Thoracic aorta (tissue), 2 donors: ENCODE measurements around the gene INPP5J. TPM values are rescaled to one million over a fixed set of nuclear protein-coding genes. Genes with fewer than 3 reads are reported as not detected.
"Not testable (repeated sequence)": the region's sequence is repeated elsewhere in the genome, so short reads cannot be mapped to it uniquely, and the experiment has no call there.

Source experiments
- ATAC-seq: fragments of 150-250 bp; one replicate; pipeline ENCODE4 v1.8.0; 2017; ENCODE audit warnings: low read depth; ENCODE audit not compliant: insufficient number of reproducible peaks, low FRiP score
- DNase-seq: peaks from one replicate; pipeline ENCODE4 v3.0.0-alpha.2; 2020; ENCODE audit warnings: low spot score
- H3K27ac ChIP-seq, 2 donors: fragments of 200-600 bp; sonication (generic); 1 replicate in 1 of 2; 2 replicates in 1 of 2; pipeline ENCODE4 v1.5.1; 2016; ENCODE audit warnings: mild to moderate bottlenecking in 2 of 2, moderate library complexity in 2 of 2
- H3K27me3 ChIP-seq: fragments of 200-600 bp; sonication (generic); replicated peaks from 2 replicates; pipeline ENCODE4 v1.6.0; 2016; ENCODE audit warnings: mild to moderate bottlenecking; ENCODE audit not compliant: insufficient read depth
- H3K36me3 ChIP-seq: fragments of 200-600 bp; sonication (generic); one replicate; pipeline ENCODE4 v1.5.1; 2016
- H3K4me1 ChIP-seq, 2 donors: fragments of 200-600 bp; sonication (generic); 1 replicate in 1 of 2; 2 replicates in 1 of 2; pipeline versions ENCODE4 v1.5.1 to v1.6.0; 2016; ENCODE audit warnings: low read depth in 2 of 2, mild to moderate bottlenecking in 1 of 2; ENCODE audit not compliant: control insufficient read depth in 1 of 2
- H3K4me3 ChIP-seq: fragments of 200-600 bp; sonication (generic); 2 replicates; pipeline ENCODE4 v1.5.1; 2016; ENCODE audit warnings: mild to moderate bottlenecking
- H3K9me3 ChIP-seq: fragments of 200-600 bp; sonication (generic); 2 replicates; pipeline ENCODE4 v1.5.1; 2016
- CTCF ChIP-seq: fragments of 200-600 bp; sonication (generic); IDR thresholded peaks from one replicate; pipeline ENCODE4 v1.5.1; 2019; ENCODE audit warnings: antibody characterized with exemption
- total RNA-seq, 2 donors: library from RNA; depleted of rRNA; stranded (reverse); fragments of >200 nt; gene quantifications; one replicate each; pipeline versions ENCODE4 v1.1.0 to v1.2.3, GENCODE V29; 2016

INPP5J gene
- total RNA-seq = 1 to 10 TPM; 2.3 to 4.1 TPM

DNA sequence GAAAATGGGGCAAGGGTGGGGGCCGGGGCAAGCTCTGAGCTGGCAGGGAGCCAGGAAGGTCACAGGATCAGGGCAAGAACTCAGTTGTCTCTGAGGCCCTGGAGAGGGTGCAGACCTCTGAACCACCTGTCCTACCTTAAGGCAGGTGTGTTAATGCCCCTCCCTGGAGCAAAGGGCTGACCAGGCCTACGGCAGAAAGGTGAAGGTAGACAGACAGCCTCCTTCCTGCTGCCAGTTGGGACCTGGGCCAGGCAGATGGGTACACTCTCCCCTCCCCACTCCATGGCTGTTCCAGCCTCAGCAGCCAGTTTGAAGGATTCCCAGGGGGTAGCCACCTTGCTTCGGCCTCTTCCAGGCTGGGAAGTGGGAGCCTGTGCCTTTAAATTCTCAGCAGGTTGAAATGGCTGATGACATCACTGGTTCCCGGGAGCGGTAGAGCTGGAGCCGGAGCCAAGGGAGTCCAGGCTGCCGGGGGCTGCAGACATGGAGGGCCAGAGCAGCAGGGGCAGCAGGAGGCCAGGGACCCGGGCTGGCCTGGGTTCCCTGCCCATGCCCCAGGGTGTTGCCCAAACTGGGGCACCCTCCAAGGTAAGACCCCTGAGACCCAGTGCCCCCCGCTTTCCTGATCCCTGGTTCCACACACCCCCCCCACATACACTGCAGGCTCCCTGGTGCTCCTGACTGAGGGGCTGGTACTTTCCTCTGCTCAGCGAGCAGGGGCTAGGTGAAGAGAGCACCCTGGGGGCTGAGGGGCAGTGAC, at the start of gene INPP5J:
Gene INPP5J, plus strand, starts transcription at position 435 of the 760 bp plus-strand sequence. Its CDS starts 49 bp downstream, at position 484.
- ATAC-seq (no peak), DNase-seq (no peak)
- Histone ChIP-seq H3K4me1 (peaks cover 11 to 19% of the 10 kb centered on the region in 2 donors), H3K36me3 (no peaks in the 10 kb centered on the region), H3K27ac (peak within 1 kb of the TSS in 1 of 2 donors; percentile 14), H3K4me3 (peak within 1 kb of the TSS; percentile 71), H3K9me3 (no peaks in the 10 kb centered on the region), H3K27me3 (no peaks in the 10 kb centered on the region)
- no peak for TF ChIP-seq CTCF

- not testable (repeated sequence) for H3K27ac ChIP-seq, H3K27me3 ChIP-seq, H3K4me3 ChIP-seq, H3K36me3 ChIP-seq, ATAC-seq, H3K9me3 ChIP-seq, DNase-seq
- peaks cover 3 to 20% of the 10 kb centered on the region in 2 donors for H3K4me1 ChIP-seq
Observed at GRCh38 chr22:31073125-31073524, 49.6 kb upstream of the INPP5J start.

GRCh38 chr22:31073545-31074145, 49.1 kb upstream of the INPP5J start:
- DNase-seq, H3K9me3 ChIP-seq, H3K27me3 ChIP-seq, ATAC-seq, H3K36me3 ChIP-seq, H3K4me3 ChIP-seq: not testable (repeated sequence)
- H3K4me1 ChIP-seq = peaks cover 3 to 20% of the 10 kb centered on the region in 2 donors
- peak overlapping the region in 1 of 2 donors; percentile 21 for H3K27ac ChIP-seq

DNA sequence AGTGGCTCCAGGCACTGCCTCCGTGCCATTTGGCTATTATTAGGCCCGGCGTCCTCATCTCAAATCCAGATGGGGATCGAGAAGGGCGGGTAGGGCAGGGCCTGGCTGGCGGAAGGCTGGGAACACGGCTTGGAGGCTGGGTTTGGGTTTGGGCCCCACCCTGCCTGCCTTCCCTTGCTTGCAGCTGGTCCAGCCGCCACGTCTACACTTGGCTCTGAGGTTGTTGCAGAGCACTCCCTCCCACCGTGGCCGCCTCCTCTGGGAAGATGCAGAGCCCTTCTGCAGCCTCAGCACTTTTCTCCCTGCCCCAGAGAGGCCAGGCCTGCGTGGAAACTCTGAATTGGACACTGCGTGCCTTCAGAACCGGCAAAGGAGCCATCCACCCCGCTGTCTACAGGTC, 46.8 kb upstream of the INPP5J start:
- H3K9me3 ChIP-seq = no peaks in the 10 kb centered on the region
- H3K4me3 ChIP-seq = peak overlapping the region; percentile 32
- ATAC-seq (peak; percentile 74), DNase-seq (peak; percentile 67)
- H3K27me3 ChIP-seq = no peaks in the 10 kb centered on the region
- H3K36me3 ChIP-seq = no peaks in the 10 kb centered on the region
- TF ChIP-seq CTCF = no peak
- peak overlapping the region; percentile 87 to 93 for H3K27ac ChIP-seq
- peaks cover 3 to 27% of the 10 kb centered on the region in 2 donors for H3K4me1 ChIP-seq

GRCh38 chr22:31077681-31078080, 45.1 kb upstream of the INPP5J start:
- H3K9me3 ChIP-seq = no peaks in the 10 kb centered on the region
- H3K27me3 ChIP-seq = no peaks in the 10 kb centered on the region
- H3K4me1 ChIP-seq = peaks cover 3 to 27% of the 10 kb centered on the region in 2 donors
- ATAC-seq (no peak), DNase-seq (no peak)
- H3K36me3 ChIP-seq = no peaks in the 10 kb centered on the region
- TF ChIP-seq CTCF = no peak
- no peak overlapping the region for H3K4me3 ChIP-seq
- peak overlapping the region in 1 of 2 donors; percentile 9 for H3K27ac ChIP-seq

GRCh38 chr22:31078389-31078788, 44.4 kb upstream of the INPP5J start:
- H3K27ac ChIP-seq = peak overlapping the region in 1 of 2 donors; percentile 9
- not testable (repeated sequence) for H3K4me3 ChIP-seq, DNase-seq, H3K9me3 ChIP-seq, H3K36me3 ChIP-seq, H3K27me3 ChIP-seq, ATAC-seq
- H3K4me1 ChIP-seq = peaks cover 4 to 33% of the 10 kb centered on the region in 2 donors
